ENCODE data around the gene ANAPC16.
"Not testable (repeated sequence)": the region's sequence is repeated elsewhere in the genome, so short reads cannot be mapped to it uniquely, and the experiment has no call there.

ANAPC16 gene

GRCh38 chr10:72277996-72278667 lies 62.3 kb downstream of the ANAPC16 start:
- DNase-seq (ENCODE audit: low read depth, low spot score), result no peak

- no peak for DNase-seq (ENCODE audit: low read depth, low spot score)
Observed at GRCh38 chr10:72278668-72279393, 63.0 kb downstream of the ANAPC16 start.

- DNase-seq (ENCODE audit: low read depth, low spot score), result not testable (repeated sequence)
Observed at GRCh38 chr10:72279587-72279986, 63.8 kb downstream of the ANAPC16 start.

- DNase-seq (ENCODE audit: low read depth, low spot score), result no peak
Observed at GRCh38 chr10:72283131-72283530, 67.3 kb downstream of the ANAPC16 start.

Data from ELF-1 (cell line).